ENCODE results near the gene ST8SIA6. TPM values are rescaled to one million over a fixed set of nuclear protein-coding genes. Genes with fewer than 3 reads are reported as not detected.

Gene ST8SIA6
- total and polyA plus RNA-seq, 9 of the 15 experiments (the other 6 are each of a cell fraction or from before 2014, with no cell fraction given) = 0.69 to 6.7 (median 5.0) TPM

GRCh38 chr10:17425584-17426262, 28.7 kb downstream of the ST8SIA6 start (continued):
- peak; percentile 100 for TF ChIP-seq GATAD2B (IDR thresholded peaks at IDR 0.05; ENCODE audit: borderline replicate concordance)
- TF ChIP-seq, protein P1, sequence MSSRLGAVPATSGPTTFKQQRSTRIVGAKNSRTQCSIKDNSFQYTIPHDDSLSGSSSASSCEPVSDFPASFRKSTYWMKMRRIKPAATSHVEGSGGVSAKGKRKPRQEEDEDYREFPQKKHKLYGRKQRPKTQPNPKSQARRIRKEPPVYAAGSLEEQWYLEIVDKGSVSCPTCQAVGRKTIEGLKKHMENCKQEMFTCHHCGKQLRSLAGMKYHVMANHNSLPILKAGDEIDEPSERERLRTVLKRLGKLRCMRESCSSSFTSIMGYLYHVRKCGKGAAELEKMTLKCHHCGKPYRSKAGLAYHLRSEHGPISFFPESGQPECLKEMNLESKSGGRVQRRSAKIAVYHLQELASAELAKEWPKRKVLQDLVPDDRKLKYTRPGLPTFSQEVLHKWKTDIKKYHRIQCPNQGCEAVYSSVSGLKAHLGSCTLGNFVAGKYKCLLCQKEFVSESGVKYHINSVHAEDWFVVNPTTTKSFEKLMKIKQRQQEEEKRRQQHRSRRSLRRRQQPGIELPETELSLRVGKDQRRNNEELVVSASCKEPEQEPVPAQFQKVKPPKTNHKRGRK (tag; IDR thresholded peaks at IDR 0.05) = peak; percentile 99
- peak; percentile 98 for TF ChIP-seq MTA2 (IDR thresholded peaks at IDR 0.05; ENCODE audit: low read depth)
- TF ChIP-seq MIER1 (IDR thresholded peaks at IDR 0.05; ENCODE audit: low read depth) = peak; percentile 80
- TF ChIP-seq, protein P2, sequence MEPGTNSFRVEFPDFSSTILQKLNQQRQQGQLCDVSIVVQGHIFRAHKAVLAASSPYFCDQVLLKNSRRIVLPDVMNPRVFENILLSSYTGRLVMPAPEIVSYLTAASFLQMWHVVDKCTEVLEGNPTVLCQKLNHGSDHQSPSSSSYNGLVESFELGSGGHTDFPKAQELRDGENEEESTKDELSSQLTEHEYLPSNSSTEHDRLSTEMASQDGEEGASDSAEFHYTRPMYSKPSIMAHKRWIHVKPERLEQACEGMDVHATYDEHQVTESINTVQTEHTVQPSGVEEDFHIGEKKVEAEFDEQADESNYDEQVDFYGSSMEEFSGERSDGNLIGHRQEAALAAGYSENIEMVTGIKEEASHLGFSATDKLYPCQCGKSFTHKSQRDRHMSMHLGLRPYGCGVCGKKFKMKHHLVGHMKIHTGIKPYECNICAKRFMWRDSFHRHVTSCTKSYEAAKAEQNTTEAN (CRISPR knock-in tag; IDR thresholded peaks at IDR 0.05) = no peak
- TF ChIP-seq, protein P3, sequence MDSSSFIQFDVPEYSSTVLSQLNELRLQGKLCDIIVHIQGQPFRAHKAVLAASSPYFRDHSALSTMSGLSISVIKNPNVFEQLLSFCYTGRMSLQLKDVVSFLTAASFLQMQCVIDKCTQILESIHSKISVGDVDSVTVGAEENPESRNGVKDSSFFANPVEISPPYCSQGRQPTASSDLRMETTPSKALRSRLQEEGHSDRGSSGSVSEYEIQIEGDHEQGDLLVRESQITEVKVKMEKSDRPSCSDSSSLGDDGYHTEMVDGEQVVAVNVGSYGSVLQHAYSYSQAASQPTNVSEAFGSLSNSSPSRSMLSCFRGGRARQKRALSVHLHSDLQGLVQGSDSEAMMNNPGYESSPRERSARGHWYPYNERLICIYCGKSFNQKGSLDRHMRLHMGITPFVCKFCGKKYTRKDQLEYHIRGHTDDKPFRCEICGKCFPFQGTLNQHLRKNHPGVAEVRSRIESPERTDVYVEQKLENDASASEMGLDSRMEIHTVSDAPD (CRISPR knock-in tag; IDR thresholded peaks at IDR 0.05) = no peak
- no peak for TF ChIP-seq PATZ1 (CRISPR knock-in tag; IDR thresholded peaks at IDR 0.05; ENCODE audit: borderline replicate concordance)
- TF ChIP-seq, protein P4, sequence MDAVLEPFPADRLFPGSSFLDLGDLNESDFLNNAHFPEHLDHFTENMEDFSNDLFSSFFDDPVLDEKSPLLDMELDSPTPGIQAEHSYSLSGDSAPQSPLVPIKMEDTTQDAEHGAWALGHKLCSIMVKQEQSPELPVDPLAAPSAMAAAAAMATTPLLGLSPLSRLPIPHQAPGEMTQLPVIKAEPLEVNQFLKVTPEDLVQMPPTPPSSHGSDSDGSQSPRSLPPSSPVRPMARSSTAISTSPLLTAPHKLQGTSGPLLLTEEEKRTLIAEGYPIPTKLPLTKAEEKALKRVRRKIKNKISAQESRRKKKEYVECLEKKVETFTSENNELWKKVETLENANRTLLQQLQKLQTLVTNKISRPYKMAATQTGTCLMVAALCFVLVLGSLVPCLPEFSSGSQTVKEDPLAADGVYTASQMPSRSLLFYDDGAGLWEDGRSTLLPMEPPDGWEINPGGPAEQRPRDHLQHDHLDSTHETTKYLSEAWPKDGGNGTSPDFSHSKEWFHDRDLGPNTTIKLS (IDR thresholded peaks at IDR 0.05; ENCODE audit: borderline replicate concordance, low read depth) = peak; percentile 69; the same call in 1 of the 2 replicates
- TF ChIP-seq NR2C2 (CRISPR knock-in tag; IDR thresholded peaks at IDR 0.05) = no peak
- TF ChIP-seq NR2C2 (tag; IDR thresholded peaks at IDR 0.05) = 0 out of 2 replicates have a peak, but pooled peaks have one; percentile 36
- no peak for TF ChIP-seq DACH1 (IDR thresholded peaks at IDR 0.05; ENCODE audit: partially characterized antibody)
- no peak for TF ChIP-seq ZNF668 (CRISPR knock-in tag; IDR thresholded peaks at IDR 0.05)
- peak; percentile 93; the same call in 1 of the 2 replicates for TF ChIP-seq MCM5 (IDR thresholded peaks at IDR 0.05; ENCODE audit: low read depth)
- TF ChIP-seq VEZF1 (CRISPR knock-in tag; IDR thresholded peaks at IDR 0.05) = peak; percentile 82
- TF ChIP-seq ZNF324 (CRISPR knock-in tag; IDR thresholded peaks at IDR 0.05) = no peak

Measured in K562 (cell line).